ENCODE results near the gene MON2. TPM values are rescaled to one million over a fixed set of nuclear protein-coding genes. Genes with fewer than 3 reads are reported as not detected.
A peak's percentile ranks its signal among the peaks of the same experiment; 100 is the strongest.

MON2 gene
- total and polyA plus RNA-seq, 2 donors (not counting 3 experiments of a cell fraction or from before 2014, with no cell fraction given): 8.9 to 41.8 TPM

GRCh38 chr12:62649412-62650138 lies 182.9 kb downstream of the MON2 start:
- dilution Hi-C loops (cut with MboI; ENCODE audit: extremely low pct_ligation_motif_present, low sequenced_read_pairs): no loop called here
- ChIA-PET POLR2A (no interaction called here), CTCF (interaction anchor here (0.8 to 1.6 kb wide), 5 partner anchors 9 to 148 kb away, joined by 3 to 5 read pairs (median 3); no protein-coding TSS in a partner anchor)
- H4K20me1 ChIP-seq (replicated peaks; ENCODE audit: control insufficient read depth, extremely low read depth, insufficient read depth, low read length): no peaks in the 10 kb centered on the region
- no peak overlapping the region for H3K9ac ChIP-seq (replicated peaks; ENCODE audit: extremely low read depth, insufficient read depth, low read length)
- H3K4me3 ChIP-seq (replicated peaks in 1 of 3; ENCODE audit: insufficient read depth in 1 of 3, low read depth in 1 of 3, low read length in 3 of 3): no peak overlapping the region
- FAIRE-seq (no peak), DNase-seq (ENCODE audit: low read depth, low spot score) (no peak)
- no TSS peak for BruUV-seq (replicated peaks)
- H3K36me3 ChIP-seq (ENCODE audit: control insufficient read depth in 2 of 2, extremely low read depth in 1 of 2, insufficient read depth in 2 of 2, low read length in 2 of 2): no peaks in the 10 kb centered on the region
- H3K4me2 ChIP-seq (ENCODE audit: insufficient read depth, low read length): no peak overlapping the region
- no peak overlapping the region for H2AFZ ChIP-seq (ENCODE audit: low read depth, low read length)
- no peaks in the 10 kb centered on the region for H3K27me3 ChIP-seq (ENCODE audit: control insufficient read depth in 2 of 2, insufficient read depth in 2 of 2, low read length in 2 of 2)
- H3K9me1 ChIP-seq (replicated peaks; ENCODE audit: control insufficient read depth, extremely low read depth, insufficient read depth, low read length): no peaks in the 10 kb centered on the region
- no peaks in the 10 kb centered on the region for H3K9me3 ChIP-seq (replicated peaks; ENCODE audit: control insufficient read depth, insufficient read depth, low read length)
- H3K79me2 ChIP-seq (ENCODE audit: control insufficient read depth, insufficient read depth, low read length): no peaks in the 10 kb centered on the region
- no peak for TF ChIP-seq JUN (IDR thresholded peaks at IDR 0.05; ENCODE audit: borderline replicate concordance, insufficient read depth, insufficient read length, low read depth)
- TF ChIP-seq POLR2A (IDR thresholded peaks at IDR 0.05; ENCODE audit: low read depth, low read length): no peak
- TF ChIP-seq FOS (IDR thresholded peaks at IDR 0.05; ENCODE audit: borderline replicate concordance, insufficient read depth, low read length): no peak
- TF ChIP-seq POLR2AphosphoS5 (IDR thresholded peaks at IDR 0.05; ENCODE audit: insufficient read depth, low read depth, low read length): no peak
- no peak for TF ChIP-seq EZH2 (IDR thresholded peaks at IDR 0.05; ENCODE audit: borderline replicate concordance, low read depth, low read length, severe bottlenecking)
- TF ChIP-seq, protein P1, sequence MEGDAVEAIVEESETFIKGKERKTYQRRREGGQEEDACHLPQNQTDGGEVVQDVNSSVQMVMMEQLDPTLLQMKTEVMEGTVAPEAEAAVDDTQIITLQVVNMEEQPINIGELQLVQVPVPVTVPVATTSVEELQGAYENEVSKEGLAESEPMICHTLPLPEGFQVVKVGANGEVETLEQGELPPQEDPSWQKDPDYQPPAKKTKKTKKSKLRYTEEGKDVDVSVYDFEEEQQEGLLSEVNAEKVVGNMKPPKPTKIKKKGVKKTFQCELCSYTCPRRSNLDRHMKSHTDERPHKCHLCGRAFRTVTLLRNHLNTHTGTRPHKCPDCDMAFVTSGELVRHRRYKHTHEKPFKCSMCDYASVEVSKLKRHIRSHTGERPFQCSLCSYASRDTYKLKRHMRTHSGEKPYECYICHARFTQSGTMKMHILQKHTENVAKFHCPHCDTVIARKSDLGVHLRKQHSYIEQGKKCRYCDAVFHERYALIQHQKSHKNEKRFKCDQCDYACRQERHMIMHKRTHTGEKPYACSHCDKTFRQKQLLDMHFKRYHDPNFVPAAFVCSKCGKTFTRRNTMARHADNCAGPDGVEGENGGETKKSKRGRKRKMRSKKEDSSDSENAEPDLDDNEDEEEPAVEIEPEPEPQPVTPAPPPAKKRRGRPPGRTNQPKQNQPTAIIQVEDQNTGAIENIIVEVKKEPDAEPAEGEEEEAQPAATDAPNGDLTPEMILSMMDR (IDR thresholded peaks at IDR 0.05; ENCODE audit: extremely low read depth in 1 of 2, insufficient read depth in 1 of 2, low read depth in 1 of 2, low read length in 2 of 2): no peak
- TF ChIP-seq MAX (IDR thresholded peaks at IDR 0.05; ENCODE audit: insufficient read depth, insufficient read length): no peak
- no peak for TF ChIP-seq GATA2 (IDR thresholded peaks at IDR 0.05; ENCODE audit: insufficient read depth, insufficient read length, low read depth, low read length)
- no peak for TF ChIP-seq MYC (IDR thresholded peaks at IDR 0.05; ENCODE audit: low read depth, low read length)
- intact Hi-C loops (cut with micrococcal nuclease): no loop called here
- no peak overlapping the region for H3K27ac ChIP-seq (ENCODE audit: insufficient read depth, low read depth, low read length)
- H3K4me1 ChIP-seq (ENCODE audit: control insufficient read depth, extremely low read depth, insufficient read depth, low read length): no peaks in the 10 kb centered on the region

MicroRNA genes within 50 kb of the gene (microRNA counts, 767-probe panel; counts per million panel counts)
- 20,005 counts per million, percentile 99 among the panel's probes with 10 or more counts for microRNA hsa-let-7i-5p

Small RNAs within 50 kb of the gene (microRNA-seq; reads per million reads assigned to microRNA genes)
- gene MIRLET7I (ENCODE audit: borderline number of aligned reads, borderline replicate concordance): 61,783 reads per million, percentile 99 among the genes with 10 or more reads in this experiment

Small RNAs within 50 kb of the gene (small RNA-seq; reads per million reads assigned to genes)
- 4,040 reads per million, percentile 100 among the genes with 10 or more reads in this experiment for gene MIRLET7I (ENCODE audit: insufficient read depth, insufficient read length, low read depth, low replicate concordance)
- not detected for gene RNU6-399P (ENCODE audit: insufficient read depth, insufficient read length, low read depth, low replicate concordance)

Other genes starting within 250 kb of the MON2 start
- gene USP15, start 206.4 kb upstream of the MON2 start, total RNA-seq: 61.8 and 66.2 TPM in 2 replicates
- gene USP15, start 206.4 kb upstream of the MON2 start, polyA plus RNA-seq: 13.6 and 20.0 TPM in 2 replicates

All from endothelial cell of umbilical vein (primary cell).